GM20000 (cell line): ENCODE measurements around the gene FKBP4.

Source experiments
- DNase-seq: peaks from one replicate; pipeline ENCODE4 v3.0.0; 2012; ENCODE audit warnings: low spot score
- CTCF ChIP-seq: IDR thresholded peaks from 2 replicates; pipeline ENCODE4 v1.5.1; 2012; ENCODE audit warnings: mild to moderate bottlenecking, control low read depth; ENCODE audit errors: extremely low read depth, missing control alignments

The FKBP4 gene

GRCh38 chr12:2804393-2805142 is 9.8 kb downstream of the FKBP4 start:
- TF ChIP-seq CTCF: no peak
- DNase-seq: no peak

- DNase-seq: no peak
- TF ChIP-seq CTCF: no peak
Measured at GRCh38 chr12:2805143-2805520, 10.4 kb downstream of the FKBP4 start.

- DNase-seq: no peak
- no peak for TF ChIP-seq CTCF
Measured at GRCh38 chr12:2806700-2807099, 11.9 kb downstream of the FKBP4 start.

GRCh38 chr12:2811801-2812200 is 17.0 kb downstream of the FKBP4 start:
- DNase-seq: no peak
- no peak for TF ChIP-seq CTCF

DNA sequence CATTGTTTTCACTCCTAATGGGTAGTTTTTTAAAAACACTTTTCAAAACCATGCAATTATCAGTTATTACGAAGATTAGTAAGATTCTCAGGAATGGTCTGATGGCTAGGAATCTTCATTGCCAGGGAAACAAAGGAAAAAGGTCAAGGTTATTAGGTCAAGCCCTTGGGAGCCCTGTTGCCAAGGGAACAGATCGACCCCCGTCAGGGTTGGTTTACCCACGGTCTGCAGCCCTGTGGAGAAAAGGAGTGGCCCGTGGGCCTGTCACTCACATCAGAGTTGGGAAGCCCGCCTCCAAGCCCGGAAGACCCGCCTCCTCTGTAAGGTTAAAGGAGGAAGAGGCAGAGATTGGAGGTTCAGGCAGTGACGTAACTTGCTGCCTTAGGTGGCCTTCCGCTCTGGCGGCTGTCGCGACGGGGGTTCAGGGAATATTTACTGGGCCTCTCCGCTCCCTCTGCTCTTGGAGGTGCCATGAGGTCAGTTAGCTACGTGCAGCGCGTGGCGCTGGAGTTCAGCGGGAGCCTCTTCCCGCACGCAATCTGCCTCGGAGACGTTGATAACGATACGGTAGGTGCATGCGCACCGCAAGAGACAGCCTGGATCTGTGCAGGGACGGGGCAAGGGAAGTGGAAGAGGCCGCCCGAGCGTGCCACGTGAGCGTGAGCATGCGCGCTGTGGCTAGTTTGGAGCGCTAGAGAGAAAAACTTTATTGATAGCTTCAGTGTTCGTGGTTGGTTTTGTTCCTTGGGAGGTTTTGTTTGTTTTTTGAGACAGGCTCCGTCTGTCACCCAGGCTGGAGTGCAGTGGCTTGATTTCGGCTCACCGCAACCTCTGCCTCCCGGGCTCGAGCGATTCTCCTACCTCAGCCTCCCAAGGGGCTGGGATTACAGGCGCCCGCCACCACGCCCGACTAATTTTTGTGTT is 17.8 kb downstream of the FKBP4 start, which contains the start of gene ITFG2:
TSS of gene ITFG2 (plus strand) at position 379 of the 924 bp plus-strand sequence. CDS start at position 472, 93 bp downstream.
- no peak for TF ChIP-seq CTCF
- peak; percentile 92 for DNase-seq

- peak; percentile 75 for TF ChIP-seq CTCF
- peak; percentile 73 for DNase-seq
Measured at GRCh38 chr12:2813214-2814185, 18.7 kb downstream of the FKBP4 start.
